Hematopoietic multipotent progenitor cell treated with erythropoietin and hydrocortisone succinate and interleukin-3 and kit ligand, for 6 days (in vitro differentiated cells): ENCODE data around the gene TFPT.

ENCODE experiments used
- DNase-seq: peaks from one replicate; pipeline ENCODE4 v3.0.0-alpha.2; 2015

The TFPT gene

GRCh38 chr19:54148158-54148557 lies 32.7 kb upstream of the TFPT start:
- DNase-seq = no peak

- DNase-seq = no peak
Observed at GRCh38 chr19:54147676-54148075, 32.2 kb upstream of the TFPT start.

GRCh38 chr19:54145541-54146158 lies 30.2 kb upstream of the TFPT start:
- no peak for DNase-seq

- no peak for DNase-seq
Observed at GRCh38 chr19:54142166-54142780, 26.8 kb upstream of the TFPT start.

GRCh38 chr19:54141356-54141755 lies 25.9 kb upstream of the TFPT start:
- DNase-seq = no peak

GRCh38 chr19:54138489-54139256 lies 23.2 kb upstream of the TFPT start:
- peak; percentile 39 for DNase-seq

GRCh38 chr19:54137699-54138488 lies 22.4 kb upstream of the TFPT start, which contains the start of gene CNOT3:
Gene CNOT3, plus strand, starts transcription at chr19:54137762. Its CDS starts 5,217 bp downstream, at chr19:54142979.
- peak; percentile 37 for DNase-seq

- peak; percentile 100 for DNase-seq
Observed at GRCh38 chr19:54136864-54137698, 21.6 kb upstream of the TFPT start.

- DNase-seq = no peak
Observed at GRCh38 chr19:54136086-54136863, 20.8 kb upstream of the TFPT start.

- no peak for DNase-seq
Observed at GRCh38 chr19:54133957-54134590, 18.6 kb upstream of the TFPT start.

GRCh38 chr19:54133312-54133956 lies 18.0 kb upstream of the TFPT start:
- peak; percentile 40 for DNase-seq

GRCh38 chr19:54129617-54129996 lies 14.2 kb upstream of the TFPT start:
- no peak for DNase-seq

- DNase-seq = no peak
Observed at GRCh38 chr19:54128796-54129616, 13.5 kb upstream of the TFPT start.

- no peak for DNase-seq
Observed at GRCh38 chr19:54128441-54128725, 12.9 kb upstream of the TFPT start.

GRCh38 chr19:54127688-54128440 lies 12.4 kb upstream of the TFPT start:
- no peak for DNase-seq

- no peak for DNase-seq
Observed at GRCh38 chr19:54125713-54126112, 10.3 kb upstream of the TFPT start.

- DNase-seq = no peak
Observed at GRCh38 chr19:54124393-54124792, 8.9 kb upstream of the TFPT start.

- no peak for DNase-seq
Observed at GRCh38 chr19:54123682-54124081, 8.2 kb upstream of the TFPT start.

GRCh38 chr19:54121259-54121658 lies 5.8 kb upstream of the TFPT start:
- no peak for DNase-seq
